ENCODE results near the gene ABCC6. TPM values are rescaled to one million over a fixed set of nuclear protein-coding genes. Genes with fewer than 3 reads are reported as not detected.

ABCC6 gene
- total RNA-seq, 4 donors from 2014 or later: 0.29 TPM; not detected in 3

GRCh38 chr16:16124438-16124837 is 98.9 kb downstream of the ABCC6 start:
- 86 to 91% methylated on average over 6 of the region's 10 CpGs for WGBS, 2 donors
- Histone ChIP-seq H3K27me3 (no peaks in the 10 kb centered on the region), H3K36me3 (peaks cover 19 to 99% (median 25%) of the 10 kb centered on the region in 3 donors), H3K9me3 (peaks cover 0 to 9% (median 7%) of the 10 kb centered on the region in 3 donors), H3K4me3 (no peak overlapping the region), H3K4me1 (peaks cover 0 to 17% (median 0%) of the 10 kb centered on the region in 3 donors), H3K27ac (peak overlapping the region in 2 of 4 donors; percentile 47 to 69)
- intact Hi-C loops (cut with DNase I): no loop called here
- DNase-seq: no peak
- TF ChIP-seq POLR2A (IDR thresholded peaks at IDR 0.05): no peak
- TF ChIP-seq, protein P1, sequence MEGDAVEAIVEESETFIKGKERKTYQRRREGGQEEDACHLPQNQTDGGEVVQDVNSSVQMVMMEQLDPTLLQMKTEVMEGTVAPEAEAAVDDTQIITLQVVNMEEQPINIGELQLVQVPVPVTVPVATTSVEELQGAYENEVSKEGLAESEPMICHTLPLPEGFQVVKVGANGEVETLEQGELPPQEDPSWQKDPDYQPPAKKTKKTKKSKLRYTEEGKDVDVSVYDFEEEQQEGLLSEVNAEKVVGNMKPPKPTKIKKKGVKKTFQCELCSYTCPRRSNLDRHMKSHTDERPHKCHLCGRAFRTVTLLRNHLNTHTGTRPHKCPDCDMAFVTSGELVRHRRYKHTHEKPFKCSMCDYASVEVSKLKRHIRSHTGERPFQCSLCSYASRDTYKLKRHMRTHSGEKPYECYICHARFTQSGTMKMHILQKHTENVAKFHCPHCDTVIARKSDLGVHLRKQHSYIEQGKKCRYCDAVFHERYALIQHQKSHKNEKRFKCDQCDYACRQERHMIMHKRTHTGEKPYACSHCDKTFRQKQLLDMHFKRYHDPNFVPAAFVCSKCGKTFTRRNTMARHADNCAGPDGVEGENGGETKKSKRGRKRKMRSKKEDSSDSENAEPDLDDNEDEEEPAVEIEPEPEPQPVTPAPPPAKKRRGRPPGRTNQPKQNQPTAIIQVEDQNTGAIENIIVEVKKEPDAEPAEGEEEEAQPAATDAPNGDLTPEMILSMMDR (IDR thresholded peaks at IDR 0.05): no peak

DNA sequence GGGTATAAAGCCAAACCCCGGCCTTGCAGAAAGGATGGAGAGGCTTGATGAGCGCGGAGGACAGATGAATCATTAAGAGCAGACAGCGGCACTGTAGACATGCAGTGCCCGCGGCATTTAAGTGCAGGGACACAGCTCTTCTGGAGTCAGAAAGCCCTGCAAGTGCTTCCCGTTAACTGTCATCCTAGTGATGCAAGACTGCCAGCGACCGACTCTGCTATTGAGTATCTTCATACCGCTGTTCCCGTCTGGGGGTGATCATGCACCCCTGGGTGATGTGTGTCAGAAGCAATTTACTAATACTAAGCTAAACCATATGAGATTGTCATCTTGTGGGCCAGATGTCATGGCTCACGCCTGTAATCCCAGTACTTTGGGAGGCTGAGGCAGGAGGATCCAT is 101.0 kb downstream of the ABCC6 start:
- no peak overlapping the region for H3K27ac ChIP-seq
- no peak for DNase-seq
- no peaks in the 10 kb centered on the region for H3K27me3 ChIP-seq
- WGBS, 2 donors: 95 to 99% methylated on average over 8 to 12 of the region's 12 CpGs
- peaks cover 25 to 100% (median 31%) of the 10 kb centered on the region in 3 donors for H3K36me3 ChIP-seq
- H3K4me1 ChIP-seq: peaks cover 0 to 13% (median 0%) of the 10 kb centered on the region in 3 donors
- intact Hi-C loops (cut with DNase I): no loop called here
- no peak overlapping the region for H3K4me3 ChIP-seq
- H3K9me3 ChIP-seq: peaks cover 0 to 23% (median 7%) of the 10 kb centered on the region in 3 donors
- TF ChIP-seq, protein P1 (IDR thresholded peaks at IDR 0.05): no peak
- no peak for TF ChIP-seq POLR2A (IDR thresholded peaks at IDR 0.05)

DNA sequence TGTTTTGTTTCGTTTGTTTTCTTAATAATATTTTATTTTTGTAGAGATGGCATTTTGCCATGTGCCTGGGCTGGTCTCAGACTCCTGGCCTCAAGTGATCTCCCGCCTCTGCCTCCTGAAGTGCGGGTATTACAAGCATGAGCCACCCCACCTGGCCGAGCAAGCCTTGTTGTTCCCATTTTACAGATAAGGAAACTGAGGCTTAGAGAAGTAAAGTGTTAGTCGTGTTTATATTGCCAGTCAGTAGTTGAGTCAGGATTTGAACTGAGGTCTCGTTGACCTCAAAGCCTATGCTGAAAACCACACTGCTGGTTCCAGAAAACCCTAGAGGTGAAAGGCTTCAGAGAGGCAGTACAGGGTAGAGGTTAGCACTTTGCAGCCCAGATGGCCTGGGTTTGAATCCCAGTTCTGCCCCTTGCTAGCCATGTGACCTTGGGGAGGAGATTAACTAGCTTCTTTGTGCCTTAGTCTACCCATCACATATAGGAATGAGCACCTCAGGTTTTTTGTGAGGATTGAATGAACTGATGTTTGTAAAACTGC is 102.0 kb downstream of the ABCC6 start:
- intact Hi-C loops (cut with DNase I): no loop called here
- Histone ChIP-seq H3K36me3 (peaks cover 29 to 100% (median 35%) of the 10 kb centered on the region in 3 donors), H3K4me1 (peaks cover 0 to 12% (median 0%) of the 10 kb centered on the region in 3 donors), H3K4me3 (no peak overlapping the region), H3K9me3 (peaks cover 0 to 23% (median 7%) of the 10 kb centered on the region in 3 donors), H3K27ac (peak overlapping the region in 1 of 4 donors; percentile 30), H3K27me3 (no peaks in the 10 kb centered on the region)
- 73 to 81% methylated on average over 5 to 6 of the region's 6 CpGs for WGBS, 2 donors
- no peak for DNase-seq
- TF ChIP-seq, protein P1 (IDR thresholded peaks at IDR 0.05): no peak
- TF ChIP-seq POLR2A (IDR thresholded peaks at IDR 0.05): no peak

DNA sequence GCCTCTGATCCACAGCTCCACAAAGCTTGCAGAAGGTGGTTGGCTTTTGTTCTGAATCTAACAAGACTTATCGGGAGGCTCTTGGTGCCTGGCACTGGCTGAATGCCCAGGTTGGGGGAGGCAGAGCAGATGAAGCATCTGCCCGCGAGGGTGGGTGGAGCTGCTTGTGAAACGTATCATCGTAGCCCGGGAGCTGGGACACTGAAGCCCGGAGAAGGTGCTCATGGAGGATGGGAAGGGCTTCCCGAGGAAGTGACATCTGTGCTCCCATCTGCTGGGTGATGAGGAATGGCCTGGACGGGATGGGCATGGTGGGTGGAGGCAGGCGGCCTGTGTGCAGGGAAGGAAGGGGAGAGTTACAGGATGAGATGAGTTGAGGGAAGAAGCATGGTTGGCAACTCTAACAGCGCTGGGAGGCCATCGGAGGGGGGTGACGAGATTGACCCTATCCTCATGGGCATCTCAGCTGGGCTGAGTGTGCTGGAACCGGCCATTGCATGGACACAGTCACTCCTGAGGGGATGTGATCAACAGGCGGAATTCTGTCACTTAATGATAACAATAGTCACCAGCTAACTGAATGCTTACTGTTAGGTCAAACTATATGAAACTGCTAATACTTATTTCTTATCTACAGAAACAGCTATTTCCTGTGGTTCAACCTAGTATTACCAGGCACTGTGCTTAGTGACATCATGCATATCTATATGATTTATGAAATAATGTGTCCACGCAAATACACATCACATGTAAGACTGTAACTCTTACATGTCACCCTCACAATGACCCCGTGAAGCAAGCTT is 102.7 kb downstream of the ABCC6 start:
- Histone ChIP-seq H3K36me3 (peaks cover 29 to 100% (median 35%) of the 10 kb centered on the region in 3 donors), H3K4me3 (no peak overlapping the region), H3K4me1 (peaks cover 0 to 12% (median 0%) of the 10 kb centered on the region in 3 donors), H3K27ac (peak overlapping the region in 2 of 4 donors; percentile 22 to 61), H3K9me3 (peaks cover 0 to 23% (median 7%) of the 10 kb centered on the region in 3 donors), H3K27me3 (no peaks in the 10 kb centered on the region)
- no peak for TF ChIP-seq POLR2A (IDR thresholded peaks at IDR 0.05)
- TF ChIP-seq, protein P1 (IDR thresholded peaks at IDR 0.05): no peak
- 48 to 67% methylated on average over 17 of the region's 17 CpGs for WGBS, 2 donors
- intact Hi-C loops (cut with DNase I): no loop called here
- DNase-seq: no peak

DNA sequence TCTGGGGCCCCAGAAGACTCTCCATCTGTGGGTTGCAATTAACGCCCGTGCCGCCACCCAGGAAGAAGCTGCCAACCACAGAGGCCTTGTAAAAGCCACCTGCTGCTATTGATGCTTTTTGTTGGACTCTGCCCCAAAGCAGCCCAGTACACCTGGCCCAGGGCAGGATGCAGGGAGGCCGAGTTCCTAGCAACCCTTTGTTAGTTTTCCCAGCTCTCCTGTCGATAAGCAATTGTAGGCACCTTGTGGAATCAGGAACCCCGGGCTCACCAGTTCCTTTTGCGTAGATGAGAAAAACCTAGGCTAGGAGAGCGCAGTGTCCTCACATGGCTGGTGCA is 103.3 kb downstream of the ABCC6 start:
- DNase-seq: no peak
- H3K27ac ChIP-seq: peak overlapping the region; percentile 15 to 61 (median 22)
- peaks cover 29 to 100% (median 31%) of the 10 kb centered on the region in 3 donors for H3K36me3 ChIP-seq
- TF ChIP-seq, protein P1 (IDR thresholded peaks at IDR 0.05): no peak
- TF ChIP-seq POLR2A (IDR thresholded peaks at IDR 0.05): no peak
- intact Hi-C loops (cut with DNase I): no loop called here
- peaks cover 0 to 21% (median 5%) of the 10 kb centered on the region in 3 donors for H3K9me3 ChIP-seq
- no peak overlapping the region for H3K4me3 ChIP-seq
- 65 to 88% methylated on average over 6 to 8 of the region's 8 CpGs for WGBS, 2 donors
- H3K27me3 ChIP-seq: no peaks in the 10 kb centered on the region
- peaks cover 0 to 12% (median 0%) of the 10 kb centered on the region in 3 donors for H3K4me1 ChIP-seq

Measured in esophagus squamous epithelium (tissue), 5 donors.